HG03439 (cell line): Measurements from ENCODE around the gene TRAPPC14.
A peak's percentile ranks its signal among the peaks of the same experiment; 100 is the strongest.
"Not testable (repeated sequence)": the region's sequence is repeated elsewhere in the genome, so short reads cannot be mapped to it uniquely, and the experiment has no call there.

Experiments
- ATAC-seq: cut with Tn5 transposase; IDR thresholded peaks from one replicate; pipeline ENCODE4 v1.9.1; 2021; ENCODE audit warnings: mild to moderate bottlenecking, moderate library complexity; ENCODE audit not compliant: unreplicated experiment

The TRAPPC14 gene

GRCh38 chr7:100155553-100156317, 2.8 kb downstream of the TRAPPC14 start:
- no peak for ATAC-seq

- ATAC-seq, result no peak
Observed at GRCh38 chr7:100154651-100155491, 3.7 kb downstream of the TRAPPC14 start.

- no peak for ATAC-seq
Observed at GRCh38 chr7:100153708-100154535, 4.6 kb downstream of the TRAPPC14 start.

GRCh38 chr7:100152937-100153666, 5.4 kb downstream of the TRAPPC14 start:
- no peak for ATAC-seq

GRCh38 chr7:100152404-100152803, 6.1 kb downstream of the TRAPPC14 start:
- no peak for ATAC-seq

- peak; percentile 99 for ATAC-seq
Observed at GRCh38 chr7:100148559-100149328, 9.8 kb downstream of the TRAPPC14 start, which contains the start of gene LAMTOR4. TSS of gene LAMTOR4 (plus strand) at chr7:100148918. CDS start at chr7:100148973, 55 bp downstream.

- ATAC-seq, result no peak
Observed at GRCh38 chr7:100148225-100148558, 10.3 kb downstream of the TRAPPC14 start.

- ATAC-seq, result no peak
Observed at GRCh38 chr7:100147278-100147677, 11.2 kb downstream of the TRAPPC14 start.

- not testable (repeated sequence) for ATAC-seq
Observed at GRCh38 chr7:100146350-100146749, 12.2 kb downstream of the TRAPPC14 start.

GRCh38 chr7:100142461-100142860, 16.1 kb downstream of the TRAPPC14 start:
- ATAC-seq, result no peak

- ATAC-seq, result no peak
Observed at GRCh38 chr7:100141555-100141949, 17.0 kb downstream of the TRAPPC14 start.

GRCh38 chr7:100137851-100138760, 20.4 kb downstream of the TRAPPC14 start:
- no peak for ATAC-seq

GRCh38 chr7:100132697-100133151, 25.8 kb downstream of the TRAPPC14 start:
- peak; percentile 59 for ATAC-seq

GRCh38 chr7:100132126-100132525, 26.4 kb downstream of the TRAPPC14 start:
- no peak for ATAC-seq

GRCh38 chr7:100130608-100131453, 27.7 kb downstream of the TRAPPC14 start:
- ATAC-seq, result no peak

- ATAC-seq, result not testable (repeated sequence)
Observed at GRCh38 chr7:100130220-100130607, 28.3 kb downstream of the TRAPPC14 start.

GRCh38 chr7:100128637-100128963, 29.9 kb downstream of the TRAPPC14 start:
- no peak for ATAC-seq
